HG03159 (cell line): ENCODE results near the gene HCFC1R1.

Source experiments
- ATAC-seq: cut with Tn5 transposase; IDR thresholded peaks from one replicate; pipeline ENCODE4 v1.9.1; 2021; ENCODE audit warnings: mild to moderate bottlenecking, moderate library complexity; ENCODE audit not compliant: unreplicated experiment

HCFC1R1 gene

GRCh38 chr16:2979669-2980226 is 44.0 kb downstream of the HCFC1R1 start:
- no peak for ATAC-seq

GRCh38 chr16:2977440-2977839 is 46.3 kb downstream of the HCFC1R1 start:
- ATAC-seq: no peak

- no peak for ATAC-seq
Measured at GRCh38 chr16:2976673-2977072, 47.1 kb downstream of the HCFC1R1 start.

- no peak for ATAC-seq
Measured at GRCh38 chr16:2976201-2976600, 47.5 kb downstream of the HCFC1R1 start.

- ATAC-seq: no peak
Measured at GRCh38 chr16:2975161-2975795, 48.5 kb downstream of the HCFC1R1 start.

GRCh38 chr16:2974319-2975056 is 49.3 kb downstream of the HCFC1R1 start:
- no peak for ATAC-seq

GRCh38 chr16:2973605-2974318 is 50.0 kb downstream of the HCFC1R1 start:
- ATAC-seq: no peak

GRCh38 chr16:2973093-2973492 is 50.6 kb downstream of the HCFC1R1 start:
- no peak for ATAC-seq
